ENCODE results near the gene GNG3. TPM values are rescaled to one million over a fixed set of nuclear protein-coding genes. Genes with fewer than 3 reads are reported as not detected.
A peak's percentile ranks its signal among the peaks of the same experiment; 100 is the strongest.

Gene GNG3
- total RNA-seq, result 1 to 10 TPM in 2 of 4 donors, under 1 TPM in 2; 0.65 to 1.5 (median 1.0) TPM

- H3K9me3 ChIP-seq, result no peaks in the 10 kb centered on the region
- H3K27ac ChIP-seq (replicated peaks in 1 of 4), result peak within 1 kb of the TSS; percentile 91 to 95 (median 92)
- 72% methylated on average over 7 of the region's 10 CpGs for WGBS
- H3K36me3 ChIP-seq, result peaks cover 13 to 24% (median 22%) of the 10 kb centered on the region in 4 donors
- no peak for DNase-seq (ENCODE audit: extremely low spot score)
- no peak for TF ChIP-seq CTCF (IDR thresholded peaks at IDR 0.05)
- no peak for TF ChIP-seq POLR2A (IDR thresholded peaks at IDR 0.05; ENCODE audit: low read depth)
- TF ChIP-seq POLR2AphosphoS5 (IDR thresholded peaks at IDR 0.05), result no peak
- no peak for TF ChIP-seq EP300 (IDR thresholded peaks at IDR 0.05)
- H3K4me3 ChIP-seq, result peak within 1 kb of the TSS; percentile 70 to 77 (median 74)
- intact Hi-C loops (cut with DNase I), result no loop called here
- no peaks in the 10 kb centered on the region for H3K27me3 ChIP-seq
- peaks cover 34 to 51% (median 44%) of the 10 kb centered on the region in 4 donors for H3K4me1 ChIP-seq
Measured at GRCh38 chr11:62707277-62707861, at the start of gene GNG3, which contains the start of gene BSCL2. GNG3 (plus strand) TSS chr11:62707676; CDS start chr11:62708296, 620 bp downstream. BSCL2 (minus strand) TSS chr11:62707424; CDS start chr11:62707195, 229 bp downstream.

GRCh38 chr11:62664405-62665074 lies 42.9 kb upstream of the GNG3 start:
- H3K4me3 ChIP-seq, result peak overlapping the region; percentile 71 to 83 (median 82)
- WGBS, result 5% methylated on average over 23 of the region's 36 CpGs
- H3K27ac ChIP-seq (replicated peaks in 1 of 4), result peak overlapping the region; percentile 91 to 97 (median 92)
- H3K27me3 ChIP-seq, result no peaks in the 10 kb centered on the region
- no peak for DNase-seq (ENCODE audit: extremely low spot score)
- TF ChIP-seq CTCF (IDR thresholded peaks at IDR 0.05), result no peak
- TF ChIP-seq EP300 (IDR thresholded peaks at IDR 0.05), result no peak
- no peak for TF ChIP-seq POLR2AphosphoS5 (IDR thresholded peaks at IDR 0.05)
- H3K9me3 ChIP-seq, result no peaks in the 10 kb centered on the region
- peaks cover 7 to 32% (median 24%) of the 10 kb centered on the region in 4 donors for H3K36me3 ChIP-seq
- peaks cover 30 to 50% (median 43%) of the 10 kb centered on the region in 4 donors for H3K4me1 ChIP-seq
- intact Hi-C loops (cut with DNase I), result no loop called here

GRCh38 chr11:62665075-62665598 lies 42.3 kb upstream of the GNG3 start, which contains the start of the genes C11orf98 and CSKMT:
C11orf98 (minus strand) TSS chr11:62665210; CDS start chr11:62665169, 41 bp downstream.
CSKMT (plus strand) TSS chr11:62665312; CDS start chr11:62665880, 568 bp downstream.
- Histone ChIP-seq H3K4me3 (peak within 1 kb of the TSS; percentile 71 to 83 (median 82)), H3K4me1 (peaks cover 31 to 56% (median 46%) of the 10 kb centered on the region in 4 donors), H3K27me3 (no peaks in the 10 kb centered on the region), H3K27ac (replicated peaks in 1 of 4) (peak within 1 kb of the TSS; percentile 91 to 97 (median 92)), H3K36me3 (peaks cover 7 to 32% (median 24%) of the 10 kb centered on the region in 4 donors), H3K9me3 (no peaks in the 10 kb centered on the region)
- peak; percentile 99 for DNase-seq (ENCODE audit: extremely low spot score)
- TF ChIP-seq POLR2AphosphoS5 (IDR thresholded peaks at IDR 0.05) (peak; percentile 96 to 100), POLR2A (IDR thresholded peaks at IDR 0.05; ENCODE audit: low read depth) (peak; percentile 99), EP300 (IDR thresholded peaks at IDR 0.05) (no peak), CTCF (IDR thresholded peaks at IDR 0.05) (no peak)
- intact Hi-C loops (cut with DNase I), result no loop called here
- WGBS, result 2% methylated on average over 9 of the region's 47 CpGs

GRCh38 chr11:62665599-62666258 lies 41.7 kb upstream of the GNG3 start:
- DNase-seq (ENCODE audit: extremely low spot score), result peak; percentile 92
- Histone ChIP-seq H3K4me1 (peaks cover 37 to 62% (median 50%) of the 10 kb centered on the region in 4 donors), H3K27me3 (no peaks in the 10 kb centered on the region), H3K27ac (replicated peaks in 1 of 4) (peak overlapping the region; percentile 91 to 97 (median 92)), H3K4me3 (peak overlapping the region; percentile 71 to 83 (median 82)), H3K36me3 (peaks cover 7 to 32% (median 24%) of the 10 kb centered on the region in 4 donors), H3K9me3 (no peaks in the 10 kb centered on the region)
- WGBS, result under 1% methylated on average over 28 of the region's 39 CpGs
- TF ChIP-seq POLR2AphosphoS5 (IDR thresholded peaks at IDR 0.05) (no peak), POLR2A (IDR thresholded peaks at IDR 0.05; ENCODE audit: low read depth) (no peak), CTCF (IDR thresholded peaks at IDR 0.05) (no peak), EP300 (IDR thresholded peaks at IDR 0.05) (no peak)
- intact Hi-C loops (cut with DNase I), result no loop called here
